OCI-LY1 (cell line): ENCODE results near the gene POU4F2.
"Not testable (repeated sequence)": the region's sequence is repeated elsewhere in the genome, so short reads cannot be mapped to it uniquely, and the experiment has no call there.

Experiments used
- H2AFZ ChIP-seq: fragments of 200-600 bp; sonication (generic), shearing (Covaris generic); 2 replicates; pipeline ENCODE4 v1.6.0; 2014; ENCODE audit warnings: antibody characterized with exemption, mild to moderate bottlenecking, low read length
- H3F3A ChIP-seq: fragments of 200-600 bp; sonication (generic), shearing (Covaris generic); 2 replicates; pipeline ENCODE4 v1.6.0; 2014; ENCODE audit warnings: mild to moderate bottlenecking, antibody characterized with exemption, low read length, moderate library complexity; ENCODE audit not compliant: insufficient read depth
- H3K27ac ChIP-seq: fragments of 200-600 bp; sonication (generic); 2 replicates; pipeline ENCODE4 v1.5.1; 2014; ENCODE audit warnings: low read length, mixed run types, mild to moderate bottlenecking, low read depth; ENCODE audit not compliant: poor library complexity, severe bottlenecking
- H3K27me3 ChIP-seq: fragments of 200-600 bp; sonication (generic); 2 replicates; pipeline ENCODE4 v1.6.0; 2014; ENCODE audit warnings: antibody characterized with exemption, mild to moderate bottlenecking, low read length, moderate library complexity; ENCODE audit not compliant: insufficient read depth
- H3K36me3 ChIP-seq: fragments of 200-600 bp; sonication (generic); 2 replicates; pipeline ENCODE4 v1.6.1; 2014; ENCODE audit warnings: mild to moderate bottlenecking, antibody characterized with exemption, low read length, moderate library complexity, mixed read lengths; ENCODE audit not compliant: insufficient read depth
- H3K4me1 ChIP-seq: fragments of 200-600 bp; sonication (generic); 2 replicates; pipeline ENCODE4 v1.5.1; 2014; ENCODE audit warnings: mild to moderate bottlenecking, low read length, moderate library complexity; ENCODE audit not compliant: insufficient read depth, severe bottlenecking
- H3K4me2 ChIP-seq: fragments of 200-600 bp; sonication (generic), shearing (Covaris generic); 2 replicates; pipeline ENCODE4 v1.6.1; 2014; ENCODE audit warnings: low read length
- H3K4me3 ChIP-seq: fragments of 200-600 bp; sonication (generic); 2 replicates; pipeline ENCODE4 v1.5.1; 2014; ENCODE audit warnings: low read length, low read depth, mild to moderate bottlenecking, mixed read lengths; ENCODE audit not compliant: poor library complexity, severe bottlenecking
- H3K79me2 ChIP-seq: fragments of 200-600 bp; shearing (Covaris generic); 2 replicates; pipeline ENCODE4 v1.6.1; 2016; ENCODE audit warnings: mixed run types, low read length, mixed read lengths; ENCODE audit not compliant: insufficient read depth
- H3K9ac ChIP-seq: fragments of 200-600 bp; sonication (generic), shearing (Covaris generic); 2 replicates; pipeline ENCODE4 v1.6.1; 2014; ENCODE audit warnings: mild to moderate bottlenecking, low read length, mixed read lengths
- H3K9me2 ChIP-seq: fragments of 200-600 bp; sonication (generic), shearing (Covaris generic); 2 replicates; pipeline ENCODE4 v1.6.1; 2014; ENCODE audit warnings: low read depth, mild to moderate bottlenecking, low read length, mixed read lengths
- H3K9me3 ChIP-seq: fragments of 200-600 bp; shearing (Covaris generic); 2 replicates; pipeline ENCODE4 v1.6.1; 2014; ENCODE audit warnings: low read length, mixed read lengths
- H4K20me1 ChIP-seq: fragments of 200-600 bp; sonication (generic), shearing (Covaris generic); 2 replicates; pipeline ENCODE4 v1.6.0; 2016; ENCODE audit warnings: mild to moderate bottlenecking, low read length; ENCODE audit not compliant: insufficient read depth
- CTCF ChIP-seq: fragments of 200-600 bp; sonication (generic), shearing (Covaris generic); IDR thresholded peaks from 2 replicates; pipeline ENCODE4 v1.5.1; 2017; ENCODE audit warnings: mild to moderate bottlenecking, antibody characterized with exemption, low read length, moderate library complexity, mixed read lengths
- EZH2 ChIP-seq: fragments of 200-600 bp; sonication (generic), shearing (Covaris generic); IDR thresholded peaks from 2 replicates; pipeline ENCODE4 v1.8.0; 2017; ENCODE audit warnings: borderline replicate concordance, mixed run types, mild to moderate bottlenecking, antibody characterized with exemption, low read length, moderate library complexity, mixed read lengths

POU4F2 gene

GRCh38 chr4:146661367-146661766 is 22.7 kb downstream of the POU4F2 start:
- H3F3A ChIP-seq = no peaks in the 10 kb centered on the region
- no peak overlapping the region for H3K9ac ChIP-seq
- H3K4me1 ChIP-seq = no peaks in the 10 kb centered on the region
- H2AFZ ChIP-seq = no peak overlapping the region
- no peaks in the 10 kb centered on the region for H4K20me1 ChIP-seq
- TF ChIP-seq CTCF (no peak), EZH2 (no peak)
- no peaks in the 10 kb centered on the region for H3K79me2 ChIP-seq
- H3K4me2 ChIP-seq = no peak overlapping the region
- H3K4me3 ChIP-seq = no peak overlapping the region
- H3K27me3 ChIP-seq = peaks cover 3% of the 10 kb centered on the region; the same call in 1 of the 2 replicates
- H3K27ac ChIP-seq = no peak overlapping the region
- H3K36me3 ChIP-seq = no peaks in the 10 kb centered on the region
- no peaks in the 10 kb centered on the region for H3K9me2 ChIP-seq
- H3K9me3 ChIP-seq = no peaks in the 10 kb centered on the region

DNA sequence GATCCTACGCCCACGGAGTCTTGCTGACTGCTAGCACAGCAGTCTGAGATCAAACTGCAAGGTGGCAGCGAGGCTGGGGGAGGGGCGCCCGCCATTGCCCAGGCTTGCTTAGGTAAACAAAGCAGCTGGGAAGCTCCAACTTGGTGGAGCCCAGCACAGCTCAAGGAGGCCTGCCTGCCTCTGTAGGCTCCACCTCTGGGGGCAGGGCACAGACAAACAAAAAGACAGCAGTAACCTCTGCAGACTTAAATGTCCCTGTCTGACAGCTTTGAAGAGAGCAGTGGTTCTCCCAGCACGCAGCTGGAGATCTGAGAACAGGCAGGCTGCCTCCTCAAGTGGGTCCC is 25.2 kb downstream of the POU4F2 start:
- H3K27me3 ChIP-seq, H4K20me1 ChIP-seq, H3K4me1 ChIP-seq, H3K27ac ChIP-seq, H3K36me3 ChIP-seq, H3K4me3 ChIP-seq, H3K79me2 ChIP-seq, H3K9me2 ChIP-seq, H3K4me2 ChIP-seq, H3K9me3 ChIP-seq, H3K9ac ChIP-seq, H3F3A ChIP-seq, H2AFZ ChIP-seq: not testable (repeated sequence)

- Histone ChIP-seq H3K4me2 (no peak overlapping the region), H3K27me3 (no peaks in the 10 kb centered on the region), H3K36me3 (no peaks in the 10 kb centered on the region), H3K27ac (no peak overlapping the region), H3K9ac (no peak overlapping the region), H3K9me3 (no peaks in the 10 kb centered on the region), H3K4me1 (no peaks in the 10 kb centered on the region), H3K9me2 (no peaks in the 10 kb centered on the region), H2AFZ (no peak overlapping the region), H4K20me1 (no peaks in the 10 kb centered on the region), H3K4me3 (no peak overlapping the region), H3K79me2 (no peaks in the 10 kb centered on the region), H3F3A (no peaks in the 10 kb centered on the region)
- TF ChIP-seq EZH2 (no peak), CTCF (no peak)
Measured at GRCh38 chr4:146674829-146675570, 36.3 kb downstream of the POU4F2 start.
